Left ventricle myocardium superior (tissue), 1 donor: ENCODE measurements around the gene LUC7L2. TPM values are rescaled to one million over a fixed set of nuclear protein-coding genes. Genes with fewer than 3 reads are reported as not detected.
"Not testable (repeated sequence)": the region's sequence is repeated elsewhere in the genome, so short reads cannot be mapped to it uniquely, and the experiment has no call there.

ENCODE experiments used
- ATAC-seq: fragments of 200-7000 bp; cut with Tn5 transposase; one replicate; pipeline ENCODE4 v1.9.1; 2020; ENCODE audit warnings: mild to moderate bottlenecking, moderate library complexity
- DNase-seq: peaks from one replicate; pipeline ENCODE4 v3.0.0-alpha.2; 2020
- intact Hi-C: fragments of 100-400 bp; cut with micrococcal nuclease; formaldehyde crosslinking; loops from one replicate; pipeline ENCODE4 v1.11.0; 2022
- total RNA-seq: library from RNA; stranded (reverse); fragmentation: NEBNext Ultra II Directional; extraction: Animal tissue kit (Norgen Biotek cat#: 25700); gene quantifications from one replicate; pipeline ENCODE4 v1.2.1, GENCODE V29; 2021
- donor health status: DM: no; HTN: yes; CAD: no; lungs with severe emphysema.

The LUC7L2 gene
- total RNA-seq, 1 donor from 2014 or later, result 49.9 TPM

GRCh38 chr7:139351027-139351426, 8.7 kb upstream of the LUC7L2 start:
- ATAC-seq, result no peak
- DNase-seq, result no peak
- intact Hi-C loops, result no loop called here

GRCh38 chr7:139354729-139355128, 5.0 kb upstream of the LUC7L2 start:
- ATAC-seq (no peak), DNase-seq (no peak)
- intact Hi-C loops, result no loop called here

- DNase-seq (no peak), ATAC-seq (no peak)
- intact Hi-C loops, result no loop called here
Observed at GRCh38 chr7:139355320-139355719, 4.4 kb upstream of the LUC7L2 start.

GRCh38 chr7:139357729-139358506, 1.8 kb upstream of the LUC7L2 start:
- intact Hi-C loops, ATAC-seq, DNase-seq: not testable (repeated sequence)

GRCh38 chr7:139358541-139359365, 941 bp upstream of the LUC7L2 start:
- DNase-seq (peak; percentile 33), ATAC-seq (peak; percentile 11)
- intact Hi-C loops, result no loop called here

- intact Hi-C loops, result no loop called here
- peak; percentile 97 for DNase-seq
- ATAC-seq, result peak; percentile 87
Observed at GRCh38 chr7:139360210-139360947, 685 bp downstream of the LUC7L2 start.

GRCh38 chr7:139360948-139361307, 1.2 kb downstream of the LUC7L2 start:
- ATAC-seq (no peak), DNase-seq (no peak)
- intact Hi-C loops, result no loop called here

- ATAC-seq (no peak), DNase-seq (no peak)
- intact Hi-C loops, result no loop called here
Observed at GRCh38 chr7:139361523-139361922, 1.8 kb downstream of the LUC7L2 start.

- ATAC-seq, result no peak
- DNase-seq, result no peak
- intact Hi-C loops, result no loop called here
Observed at GRCh38 chr7:139362302-139362701, 2.6 kb downstream of the LUC7L2 start.

- intact Hi-C loops, result no loop called here
- no peak for DNase-seq
Observed at GRCh38 chr7:139362981-139363380, 3.3 kb downstream of the LUC7L2 start.

GRCh38 chr7:139365336-139365735, 5.6 kb downstream of the LUC7L2 start:
- intact Hi-C loops, result no loop called here
- no peak for ATAC-seq
- DNase-seq, result no peak

More at GRCh38 chr7:139362981-139363380, 3.3 kb downstream of the LUC7L2 start:
- ATAC-seq, result no peak

- no peak for ATAC-seq
- intact Hi-C loops, result no loop called here
- no peak for DNase-seq
Observed at GRCh38 chr7:139366400-139366799, 6.7 kb downstream of the LUC7L2 start.

- intact Hi-C loops, result no loop called here
Observed at GRCh38 chr7:139367438-139368155, 7.9 kb downstream of the LUC7L2 start.

GRCh38 chr7:139370301-139370942, 10.7 kb downstream of the LUC7L2 start:
- no peak for DNase-seq
- intact Hi-C loops, result no loop called here
- no peak for ATAC-seq

More at GRCh38 chr7:139367438-139368155, 7.9 kb downstream of the LUC7L2 start:
- no peak for DNase-seq
- peak; percentile 65 for ATAC-seq

- no peak for DNase-seq
- intact Hi-C loops, result no loop called here
- no peak for ATAC-seq
Observed at GRCh38 chr7:139370943-139371313, 11.2 kb downstream of the LUC7L2 start.

- intact Hi-C loops, result no loop called here
- ATAC-seq (no peak), DNase-seq (no peak)
Observed at GRCh38 chr7:139374246-139374645, 14.6 kb downstream of the LUC7L2 start.

GRCh38 chr7:139382439-139382838, 22.7 kb downstream of the LUC7L2 start:
- no peak for DNase-seq
- intact Hi-C loops, result no loop called here

GRCh38 chr7:139384611-139385010, 24.9 kb downstream of the LUC7L2 start:
- ATAC-seq (no peak), DNase-seq (no peak)
- intact Hi-C loops, result no loop called here

More at GRCh38 chr7:139382439-139382838, 22.7 kb downstream of the LUC7L2 start:
- peak; percentile 33 for ATAC-seq

- ATAC-seq, result no peak
Observed at GRCh38 chr7:139387594-139387993, 27.9 kb downstream of the LUC7L2 start.

More at GRCh38 chr7:139387594-139387993, 27.9 kb downstream of the LUC7L2 start:
- intact Hi-C loops, result no loop called here
- no peak for DNase-seq
